Measurements from ENCODE around the gene RAB11FIP3.

GRCh38 chr16:397135-397661 is 28.3 kb upstream of the RAB11FIP3 start, which contains the start of gene NME4:
- TF ChIP-seq CTCF (conservative IDR thresholded peaks at IDR 0.05; ENCODE audit: low read length) (no peak), EZH2phosphoT487 (IDR thresholded peaks at IDR 0.05; ENCODE audit: borderline replicate concordance, low read depth, low read length) (no peak)

Data from OCI-LY7 (cell line).